Tibial artery (tissue), 4 donors: ENCODE measurements around the gene HSD3B1.

Experiments used
- DNase-seq, 2 donors: peaks; one replicate each; pipeline ENCODE4 v3.0.0-alpha.2; 2019
- H3K27ac ChIP-seq, 2 donors: fragments of 200-600 bp; sonication (generic) in 1 of 2; 1 replicate in 1 of 2; 2 replicates in 1 of 2; pipeline ENCODE4 v1.5.1; 2018 to 2019; ENCODE audit warnings: mild to moderate bottlenecking in 1 of 2
- H3K27me3 ChIP-seq, 2 donors: fragments of 200-600 bp; sonication (generic) in 1 of 2; one replicate each; pipeline versions ENCODE4 v1.5.1 to v1.6.0; 2016 to 2019
- H3K36me3 ChIP-seq, 3 donors: fragments of 200-600 bp; sonication (generic) in 2 of 3; one replicate each; pipeline ENCODE4 v1.5.1; 2016 to 2019; ENCODE audit warnings: mild to moderate bottlenecking in 2 of 3
- H3K4me1 ChIP-seq, 4 donors: fragments of 200-600 bp; sonication (generic) in 2 of 4; 1 replicate in 3 of 4; 2 replicates in 1 of 4; pipeline ENCODE4 v1.5.1; 2016 to 2019
- H3K4me3 ChIP-seq, 2 donors: fragments of 200-600 bp; sonication (generic) in 1 of 2; 1 replicate in 1 of 2; 2 replicates in 1 of 2; pipeline ENCODE4 v1.5.1; 2018 to 2019; ENCODE audit warnings: mild to moderate bottlenecking in 2 of 2
- H3K9me3 ChIP-seq, 3 donors: fragments of 200-600 bp; sonication (generic) in 1 of 3; one replicate each; pipeline ENCODE4 v1.5.1; 2016 to 2019
- CTCF ChIP-seq, 2 experiments: fragments of 200-600 bp in 1 of 2; fragments of 450-650 bp in 1 of 2; IDR thresholded peaks; one replicate each; pipeline ENCODE4 v1.5.1; 2017 to 2019; ENCODE audit warnings: antibody characterized with exemption in 2 of 2, mild to moderate bottlenecking in 1 of 2, moderate library complexity in 1 of 2
- intact Hi-C: fragments of 100-400 bp; cut with DNase I; formaldehyde crosslinking; loops from one replicate; pipeline ENCODE4 v1.15.0; 2023; ENCODE audit warnings: low total_unique reads

The HSD3B1 gene

GRCh38 chr1:119537966-119538365, 31.0 kb downstream of the HSD3B1 start:
- intact Hi-C loops: no loop called here
- DNase-seq: no peak

GRCh38 chr1:119539636-119540035, 32.6 kb downstream of the HSD3B1 start:
- Histone ChIP-seq H3K27me3 (no peaks in the 10 kb centered on the region), H3K4me3 (no peak overlapping the region), H3K9me3 (no peaks in the 10 kb centered on the region), H3K36me3 (no peaks in the 10 kb centered on the region), H3K4me1 (no peaks in the 10 kb centered on the region), H3K27ac (no peak overlapping the region)
- intact Hi-C loops: no loop called here
- no peak for DNase-seq
- no peak for TF ChIP-seq CTCF (IDR thresholded peaks at IDR 0.05)

More at GRCh38 chr1:119537966-119538365, 31.0 kb downstream of the HSD3B1 start:
- Histone ChIP-seq H3K4me1 (no peaks in the 10 kb centered on the region), H3K27me3 (no peaks in the 10 kb centered on the region), H3K36me3 (no peaks in the 10 kb centered on the region), H3K27ac (no peak overlapping the region), H3K4me3 (no peak overlapping the region), H3K9me3 (no peaks in the 10 kb centered on the region)
- TF ChIP-seq CTCF (IDR thresholded peaks at IDR 0.05): no peak

GRCh38 chr1:119541389-119541788, 34.4 kb downstream of the HSD3B1 start:
- Histone ChIP-seq H3K4me3 (no peak overlapping the region), H3K27me3 (no peaks in the 10 kb centered on the region), H3K27ac (no peak overlapping the region), H3K4me1 (no peaks in the 10 kb centered on the region), H3K36me3 (no peaks in the 10 kb centered on the region), H3K9me3 (no peaks in the 10 kb centered on the region)
- no peak for DNase-seq
- intact Hi-C loops: no loop called here
- no peak for TF ChIP-seq CTCF (IDR thresholded peaks at IDR 0.05)

- Histone ChIP-seq H3K4me1 (no peaks in the 10 kb centered on the region), H3K9me3 (no peaks in the 10 kb centered on the region), H3K27ac (no peak overlapping the region), H3K36me3 (no peaks in the 10 kb centered on the region), H3K4me3 (no peak overlapping the region), H3K27me3 (no peaks in the 10 kb centered on the region)
- TF ChIP-seq CTCF (IDR thresholded peaks at IDR 0.05): no peak
- intact Hi-C loops: no loop called here
- no peak for DNase-seq
These were observed 35.5 kb downstream of the HSD3B1 start for GRCh38 chr1:119542492-119542946.

GRCh38 chr1:119544165-119544762, 37.3 kb downstream of the HSD3B1 start:
- Histone ChIP-seq H3K4me3 (no peak overlapping the region), H3K4me1 (no peaks in the 10 kb centered on the region), H3K27ac (no peak overlapping the region), H3K27me3 (no peaks in the 10 kb centered on the region), H3K36me3 (no peaks in the 10 kb centered on the region), H3K9me3 (no peaks in the 10 kb centered on the region)
- intact Hi-C loops: no loop called here
- no peak for TF ChIP-seq CTCF (IDR thresholded peaks at IDR 0.05)
- no peak for DNase-seq

- Histone ChIP-seq H3K4me3 (no peak overlapping the region), H3K36me3 (no peaks in the 10 kb centered on the region), H3K9me3 (no peaks in the 10 kb centered on the region), H3K4me1 (no peaks in the 10 kb centered on the region), H3K27ac (no peak overlapping the region), H3K27me3 (no peaks in the 10 kb centered on the region)
- no peak for DNase-seq
- intact Hi-C loops: no loop called here
- no peak for TF ChIP-seq CTCF (IDR thresholded peaks at IDR 0.05)
These were observed 39.6 kb downstream of the HSD3B1 start for GRCh38 chr1:119546641-119547040.
